ENCODE data around the gene XAB2. TPM values are rescaled to one million over a fixed set of nuclear protein-coding genes. Genes with fewer than 3 reads are reported as not detected.

Gene XAB2
- total RNA-seq, 4 donors from 2014 or later = 16.1 to 40.5 (median 30.9) TPM

GRCh38 chr19:7628589-7629311, 595 bp downstream of the XAB2 start:
- no peak for TF ChIP-seq CTCF (IDR thresholded peaks at IDR 0.05; ENCODE audit: low read depth)

- no peak for TF ChIP-seq CTCF (IDR thresholded peaks at IDR 0.05; ENCODE audit: low read depth)
Observed at GRCh38 chr19:7627166-7627565, 2.2 kb downstream of the XAB2 start.

- TF ChIP-seq CTCF (IDR thresholded peaks at IDR 0.05; ENCODE audit: low read depth) = no peak
Observed at GRCh38 chr19:7625763-7626372, 3.5 kb downstream of the XAB2 start.

- TF ChIP-seq CTCF (IDR thresholded peaks at IDR 0.05; ENCODE audit: low read depth) = no peak
Observed at GRCh38 chr19:7624810-7625209, 4.5 kb downstream of the XAB2 start.

- TF ChIP-seq CTCF (IDR thresholded peaks at IDR 0.05; ENCODE audit: low read depth) = no peak
Observed at GRCh38 chr19:7623725-7624603, 5.4 kb downstream of the XAB2 start.

GRCh38 chr19:7622933-7623685, 6.2 kb downstream of the XAB2 start:
- no peak for TF ChIP-seq CTCF (IDR thresholded peaks at IDR 0.05; ENCODE audit: low read depth)
